Renal cortex interstitium (tissue), 15 donors: ENCODE data around the gene CEACAM16. TPM values are rescaled to one million over a fixed set of nuclear protein-coding genes. Genes with fewer than 3 reads are reported as not detected.
"Not testable (repeated sequence)": the region's sequence is repeated elsewhere in the genome, so short reads cannot be mapped to it uniquely, and the experiment has no call there.

ENCODE experiments used
- DNase-seq, 11 donors: peaks; one replicate each; pipeline ENCODE4 v3.0.0-alpha.2; 2013; ENCODE audit warnings: low read depth in 9 of 11, low spot score in 4 of 11; ENCODE audit errors: extremely low read depth in 1 of 11
- long read RNA-seq, 16 experiments: transcript quantifications; one replicate each; lab custom pipeline, GENCODE V29; 2026
- polyA plus RNA-seq, 3 donors: library from polyadenylated mRNA; unstranded; fragments of 120-200 nt; gene quantifications; one replicate each; pipeline ENCODE4 v1.2.1, GENCODE V29; 2013; ENCODE audit not compliant: insufficient read length in 3 of 3

The CEACAM16 gene, protein sequence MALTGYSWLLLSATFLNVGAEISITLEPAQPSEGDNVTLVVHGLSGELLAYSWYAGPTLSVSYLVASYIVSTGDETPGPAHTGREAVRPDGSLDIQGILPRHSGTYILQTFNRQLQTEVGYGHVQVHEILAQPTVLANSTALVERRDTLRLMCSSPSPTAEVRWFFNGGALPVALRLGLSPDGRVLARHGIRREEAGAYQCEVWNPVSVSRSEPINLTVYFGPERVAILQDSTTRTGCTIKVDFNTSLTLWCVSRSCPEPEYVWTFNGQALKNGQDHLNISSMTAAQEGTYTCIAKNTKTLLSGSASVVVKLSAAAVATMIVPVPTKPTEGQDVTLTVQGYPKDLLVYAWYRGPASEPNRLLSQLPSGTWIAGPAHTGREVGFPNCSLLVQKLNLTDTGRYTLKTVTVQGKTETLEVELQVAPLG
- polyA plus RNA-seq = not detected
- long read RNA-seq, donor 1 = 0 reads
- long read RNA-seq, donor 2 = 0 reads
- long read RNA-seq, donor 3 = 0 reads
- long read RNA-seq, donor 4 = 0 reads
- long read RNA-seq, donor 5 = 0 reads
- long read RNA-seq, donor 6 = 0 reads
- long read RNA-seq, donor 7 = 0 reads
- long read RNA-seq, donor 8 = 0 reads
- long read RNA-seq, donor 9 = 0 reads
- long read RNA-seq, donor 10 = 0 reads
- long read RNA-seq, donor 11 = 0 reads
- long read RNA-seq, donor 12 = 0 reads
- long read RNA-seq, donor 13 = 0 reads
- long read RNA-seq, donor 14 = 0 reads
- long read RNA-seq, donor 15 = 0 reads
- long read RNA-seq, donor 16 = 0 reads

DNA sequence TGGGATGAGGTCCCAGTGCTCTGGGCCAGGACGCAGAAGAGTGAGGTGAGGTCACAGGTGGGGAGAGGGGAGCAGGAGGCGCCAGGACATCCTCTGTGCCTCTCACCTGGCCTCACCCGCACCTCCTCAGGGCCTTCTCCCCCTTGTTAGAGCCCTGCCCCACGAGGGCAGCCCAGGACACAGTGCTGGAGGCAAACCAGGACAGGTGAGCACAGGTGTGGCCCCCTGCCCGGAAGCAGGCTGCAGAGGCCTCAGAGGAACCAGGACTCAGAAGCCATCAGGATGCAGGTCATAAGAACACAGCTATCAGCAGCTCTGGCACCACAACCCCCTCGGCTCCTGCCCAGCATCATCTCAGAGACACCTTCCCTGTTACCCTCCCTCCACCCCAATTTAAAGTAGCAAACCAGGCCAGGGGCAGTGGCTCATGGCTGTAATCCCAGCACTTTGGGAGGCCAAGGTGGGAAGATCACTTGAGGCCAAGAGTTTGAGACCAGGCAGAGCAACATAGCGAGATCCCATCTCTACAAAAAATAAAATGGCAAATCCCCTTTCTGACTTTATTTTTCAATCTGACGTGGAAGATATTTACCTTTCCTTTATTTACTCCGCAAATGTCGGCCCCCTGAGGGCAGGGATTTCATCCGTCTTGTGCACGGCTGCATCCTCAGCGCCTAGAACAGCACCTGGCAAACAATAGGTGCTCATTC lies at the start of gene CEACAM16:
CEACAM16 (plus strand) TSS at position 660 of the 710 bp plus-strand sequence. CDS start 2,306 bp downstream, outside the sequence.
- no peak for DNase-seq

DNA sequence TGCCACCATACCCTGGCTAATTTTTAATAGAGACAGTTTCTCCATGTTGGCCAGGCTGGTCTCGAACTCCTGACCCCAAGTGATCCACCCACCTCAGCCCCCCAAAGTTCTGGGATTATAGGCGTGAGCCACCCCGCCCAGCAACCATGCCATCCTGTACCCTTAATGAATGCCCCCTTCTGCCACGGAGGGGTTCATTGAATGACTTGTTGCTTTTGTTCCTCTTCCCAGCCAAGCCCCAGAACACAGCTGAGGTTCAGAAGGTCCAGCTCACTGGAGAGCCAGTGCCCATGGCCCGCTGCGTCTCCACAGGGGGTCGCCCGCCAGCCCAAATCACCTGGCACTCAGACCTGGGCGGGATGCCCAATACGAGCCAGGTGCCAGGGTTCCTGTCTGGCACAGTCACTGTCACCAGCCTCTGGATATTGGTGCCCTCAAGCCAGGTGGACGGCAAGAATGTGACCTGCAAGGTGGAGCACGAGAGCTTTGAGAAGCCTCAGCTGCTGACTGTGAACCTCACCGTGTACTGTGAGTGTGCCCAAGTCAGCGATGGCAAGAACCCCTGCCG lies 49.3 kb upstream of the CEACAM16 start:
- no peak for DNase-seq

DNA sequence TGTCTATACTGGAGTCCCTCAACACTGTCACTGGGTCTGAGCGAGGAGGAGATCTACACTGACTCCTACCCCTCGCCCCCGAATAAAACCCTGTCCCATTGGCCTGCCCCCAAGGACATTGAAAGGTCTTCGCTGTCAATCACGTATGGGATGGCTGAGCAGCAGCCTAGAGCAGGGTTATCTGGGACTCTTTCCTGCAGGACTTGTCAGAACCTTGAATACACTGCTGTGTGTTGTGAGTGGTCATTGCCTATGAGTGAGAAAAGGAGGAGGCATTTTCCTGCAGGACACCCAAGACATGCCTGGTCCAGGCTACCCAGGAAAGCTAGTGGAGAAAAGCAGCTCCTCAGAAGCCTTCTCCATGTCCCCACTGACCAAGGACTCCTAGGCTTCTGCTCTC lies 45.6 kb upstream of the CEACAM16 start:
- no peak for DNase-seq

DNA sequence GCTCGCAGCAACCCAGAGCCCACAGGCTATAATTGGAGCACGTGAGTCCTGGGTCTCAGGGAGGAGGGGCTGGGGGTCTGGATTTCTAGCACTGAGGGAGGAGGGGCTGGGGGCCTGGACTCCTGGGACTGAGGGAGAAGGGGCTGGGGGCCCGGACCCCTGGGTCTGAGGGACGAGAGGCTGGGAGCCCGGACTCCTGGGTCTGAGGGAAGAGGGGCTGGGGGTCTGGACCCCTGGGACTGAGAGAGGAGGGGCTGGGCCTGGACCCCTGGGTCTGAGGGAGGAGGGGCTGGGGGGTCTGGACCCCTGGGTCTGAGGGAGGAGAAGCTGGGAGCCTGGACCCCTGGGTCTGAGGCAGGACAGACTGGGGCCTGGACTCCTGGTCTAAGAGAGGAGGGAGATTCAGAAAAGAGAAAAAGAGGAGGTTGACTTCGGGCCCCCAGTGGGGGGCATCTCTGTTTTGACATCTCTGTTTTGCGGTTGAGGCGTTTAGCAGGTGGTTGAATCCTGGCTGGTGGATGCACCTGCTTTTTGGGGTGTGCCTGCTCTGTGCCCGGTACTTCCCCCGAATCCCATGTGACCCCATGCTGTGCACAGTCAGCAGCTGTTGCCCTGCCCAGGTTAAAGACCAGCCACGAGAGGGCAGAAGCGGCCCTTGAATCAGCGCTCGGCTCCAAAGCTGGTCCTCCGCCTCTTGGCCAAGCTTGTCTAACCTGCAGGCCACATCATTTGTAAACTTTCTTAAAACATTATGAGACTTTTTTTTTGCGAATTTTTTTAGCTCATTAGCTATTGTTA lies 44.8 kb upstream of the CEACAM16 start:
- DNase-seq = no peak

DNA sequence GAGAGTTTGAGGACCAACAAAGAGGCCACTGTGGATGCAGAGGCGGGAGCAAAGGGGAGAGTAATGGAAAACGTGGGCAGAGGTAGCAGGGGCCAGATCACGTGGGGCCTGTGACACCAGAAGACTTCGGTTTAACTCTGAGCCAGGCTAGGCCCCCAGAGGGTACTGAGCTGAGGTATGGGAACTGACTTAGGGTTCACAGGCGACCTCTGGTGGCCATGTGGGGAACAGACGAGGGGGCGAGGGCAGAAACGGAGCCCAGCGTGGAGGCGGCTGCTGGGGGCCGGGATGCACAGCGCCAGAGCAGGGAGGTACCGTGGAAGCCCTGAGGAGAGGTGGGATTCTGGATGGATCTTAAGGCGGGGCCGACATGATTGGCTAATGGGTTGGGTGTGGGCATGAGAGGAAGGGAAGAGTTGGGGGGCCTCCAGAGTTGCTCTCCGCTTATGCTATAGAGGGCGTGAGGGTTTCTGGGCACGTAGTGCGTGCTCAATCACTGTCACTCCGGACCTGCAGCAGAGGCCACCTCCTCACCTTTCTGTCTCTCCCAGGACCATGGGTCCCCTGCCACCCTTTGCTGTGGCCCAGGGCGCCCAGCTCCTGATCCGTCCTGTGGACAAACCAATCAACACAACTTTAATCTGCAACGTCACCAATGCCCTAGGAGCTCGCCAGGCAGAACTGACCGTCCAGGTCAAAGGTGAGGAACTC lies 41.6 kb upstream of the CEACAM16 start:
- peak in 4 of 11 donors; percentile 27 to 62 (median 46) for DNase-seq

DNA sequence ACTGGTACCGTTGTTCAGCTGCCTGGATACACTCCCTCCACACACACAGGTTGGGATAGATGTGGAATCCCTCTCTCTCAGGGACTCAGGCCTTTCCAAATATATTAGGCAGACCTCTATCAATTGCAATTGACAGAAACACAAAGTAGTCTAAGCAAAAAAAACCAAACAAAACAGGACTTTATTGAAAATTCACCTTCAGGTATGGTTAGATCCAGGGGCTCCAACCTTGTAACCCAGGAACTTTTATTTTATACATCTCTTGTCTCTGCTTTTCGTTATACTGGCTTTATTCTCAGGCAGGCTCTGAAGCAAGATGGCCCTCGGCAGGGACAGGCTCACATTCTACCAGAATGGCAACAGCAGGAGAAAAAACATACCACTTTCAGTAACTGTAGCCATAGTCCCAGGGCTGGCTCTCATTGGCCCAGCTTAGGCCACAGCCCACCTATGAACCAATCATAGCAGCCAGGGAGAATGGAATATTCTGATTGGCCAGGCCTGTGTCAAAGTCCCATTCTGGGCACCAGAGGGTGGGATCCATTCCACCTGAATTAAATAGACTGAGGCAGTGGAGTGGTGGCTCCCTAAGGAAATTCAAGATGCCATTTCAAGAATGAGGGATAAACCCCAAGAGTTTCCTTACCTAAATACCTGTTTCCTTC lies 40.8 kb upstream of the CEACAM16 start:
- no peak for DNase-seq

DNA sequence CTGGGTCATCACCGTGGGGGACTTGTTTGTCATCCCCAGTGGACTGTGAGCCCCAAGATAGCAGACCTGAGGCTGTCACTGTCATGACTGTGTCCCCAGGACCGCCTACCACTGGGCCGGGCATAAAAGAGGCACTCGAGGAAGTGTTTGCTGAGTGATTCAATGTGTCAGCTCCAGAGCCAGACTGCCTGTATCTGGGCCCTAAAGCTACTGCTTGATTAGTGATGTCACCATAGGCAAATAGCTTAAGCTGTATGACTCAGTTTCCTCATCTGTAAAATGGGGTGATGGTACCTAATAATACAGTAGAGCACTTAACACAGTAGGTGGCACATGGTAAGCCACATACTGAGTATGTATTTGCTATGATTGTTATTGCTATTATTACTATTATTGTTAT lies 38.9 kb upstream of the CEACAM16 start:
- no peak for DNase-seq

DNA sequence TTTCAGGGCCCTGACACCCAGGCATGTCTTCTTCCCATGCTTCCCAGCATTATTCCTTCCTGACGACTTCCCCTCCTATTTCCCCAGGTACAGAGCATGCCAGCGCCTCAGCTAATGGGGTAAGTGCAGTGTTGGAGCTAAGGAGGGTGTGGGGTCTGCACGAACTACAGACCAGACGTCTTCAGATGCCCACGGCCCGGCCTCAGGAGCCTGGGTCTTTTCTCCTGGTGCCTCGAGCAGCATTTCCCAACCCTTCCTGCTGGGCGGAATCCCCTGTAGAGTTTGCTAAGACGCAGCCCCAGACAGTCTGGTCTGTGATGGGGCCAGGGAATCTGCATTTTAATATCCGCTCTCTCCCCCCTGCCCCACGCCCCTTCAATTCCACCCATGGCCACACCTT lies 37.7 kb upstream of the CEACAM16 start:
- DNase-seq = no peak

DNA sequence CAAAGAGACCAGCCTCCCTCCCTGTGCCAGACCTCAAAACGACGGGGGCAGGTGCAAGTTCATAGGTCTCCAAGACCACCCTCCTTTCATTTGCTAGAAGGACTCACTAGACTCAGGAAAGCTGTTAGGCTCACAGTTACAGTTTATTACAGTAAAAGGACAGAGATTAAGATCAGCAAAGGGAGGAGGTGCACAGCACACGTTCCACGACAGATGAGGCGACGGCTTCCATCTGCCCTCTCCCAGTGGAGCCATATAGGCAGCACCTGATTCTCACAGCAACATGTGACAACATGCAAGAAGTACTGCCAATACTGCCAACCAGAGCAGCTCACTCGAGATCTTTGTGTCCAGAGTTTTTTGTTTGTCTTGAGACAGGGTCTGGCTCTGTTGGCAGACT lies 37.0 kb upstream of the CEACAM16 start:
- no peak for DNase-seq

DNA sequence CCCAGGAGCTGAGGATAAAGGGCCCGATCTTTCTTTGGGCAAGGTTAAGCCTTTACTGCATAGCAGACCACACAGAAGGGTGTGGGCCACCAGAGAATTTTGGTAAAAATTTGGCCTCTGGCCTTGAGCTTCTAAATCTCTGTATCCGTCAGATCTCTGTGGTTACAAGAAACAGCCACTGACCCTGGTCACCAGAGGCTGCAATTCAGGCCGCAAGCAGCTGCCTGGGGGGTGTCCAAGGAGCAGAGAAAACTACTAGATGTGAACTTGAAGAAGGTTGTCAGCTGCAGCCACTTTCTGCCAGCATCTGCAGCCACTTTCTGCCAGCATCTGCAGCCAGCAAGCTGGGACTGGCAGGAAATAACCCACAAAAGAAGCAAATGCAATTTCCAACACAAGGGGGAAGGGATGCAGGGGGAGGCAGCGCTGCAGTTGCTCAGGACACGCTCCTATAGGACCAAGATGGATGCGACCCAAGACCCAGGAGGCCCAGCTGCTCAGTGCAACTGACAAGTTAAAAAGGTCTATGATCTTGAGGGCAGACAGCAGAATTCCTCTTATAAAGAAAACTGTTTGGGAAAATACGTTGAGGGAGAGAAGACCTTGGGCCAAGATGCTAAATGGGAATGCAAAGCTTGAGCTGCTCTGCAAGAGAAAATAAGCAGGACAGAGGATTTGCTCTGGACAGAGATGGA lies 36.1 kb upstream of the CEACAM16 start:
- DNase-seq = peak in 4 of 11 donors; percentile 41 to 64 (median 42)

DNA sequence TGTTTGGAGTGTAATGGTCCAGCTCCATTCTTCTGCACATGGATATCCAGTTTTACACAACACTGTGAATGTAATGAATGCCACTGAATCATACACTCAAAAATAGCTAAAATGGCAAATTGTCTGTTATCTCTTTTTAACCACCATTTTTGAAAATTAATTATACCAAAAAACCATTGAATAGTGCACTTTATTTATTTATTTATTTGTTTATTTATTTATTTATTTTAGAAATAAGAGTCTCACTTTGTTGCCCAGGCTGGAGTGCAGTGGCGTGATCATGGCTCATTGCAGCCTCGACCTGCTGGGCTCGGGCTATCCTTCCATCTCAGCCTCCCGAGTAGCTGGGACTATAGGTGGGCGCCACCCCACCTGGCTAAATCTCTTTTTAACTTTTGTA lies 35.0 kb upstream of the CEACAM16 start:
- no peak for DNase-seq

DNA sequence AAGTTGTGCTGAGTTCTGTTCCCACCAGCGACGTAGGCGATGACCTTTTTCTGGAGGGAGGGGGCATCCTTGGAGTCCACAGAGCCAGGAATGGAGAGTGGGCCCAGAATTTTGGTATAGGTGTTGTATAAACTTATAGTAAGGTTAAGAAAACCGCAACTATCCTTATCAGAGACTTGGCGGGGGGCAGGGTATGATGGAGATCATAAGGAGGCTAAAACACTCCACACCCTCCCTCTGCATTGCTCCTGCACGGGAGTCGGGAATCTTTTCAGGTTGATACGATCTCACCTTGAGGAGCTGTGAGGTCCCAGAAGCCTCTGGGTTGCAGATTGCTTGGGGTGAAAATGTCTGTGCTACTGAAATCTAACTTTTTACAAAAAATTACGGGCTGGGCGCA lies 34.0 kb upstream of the CEACAM16 start:
- DNase-seq = no peak

DNA sequence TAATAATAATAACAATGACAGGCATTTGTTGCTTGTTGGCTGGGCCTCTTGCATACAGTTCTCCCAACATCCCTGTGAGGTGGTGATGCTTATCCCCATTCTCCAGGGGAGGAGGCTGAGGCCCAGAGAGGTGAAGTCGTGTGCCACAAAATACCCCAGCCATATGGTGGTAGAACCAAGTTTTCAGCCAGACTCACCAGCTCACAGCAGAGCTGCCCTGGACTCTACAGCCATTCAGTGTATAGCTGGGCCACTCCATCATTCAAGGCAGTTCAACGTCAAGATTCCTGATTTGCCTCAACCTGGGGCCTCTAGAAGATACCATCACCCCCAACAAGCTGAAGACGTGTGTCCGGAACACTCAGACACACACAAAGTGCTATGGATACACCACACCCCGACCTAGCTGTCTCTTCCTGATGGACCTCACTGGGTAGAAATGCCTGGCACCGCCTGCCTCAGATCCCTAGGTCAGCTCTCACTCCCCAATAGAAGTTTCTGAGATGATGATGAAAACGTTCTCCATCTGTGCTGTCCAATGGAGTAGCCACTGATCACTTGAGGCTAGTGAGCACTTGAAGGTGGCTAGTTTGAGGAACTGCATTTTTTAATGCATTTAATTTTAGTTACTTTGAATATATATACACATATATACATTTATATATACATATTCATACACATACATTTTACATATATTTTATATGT lies 31.9 kb upstream of the CEACAM16 start:
- DNase-seq = no peak

DNA sequence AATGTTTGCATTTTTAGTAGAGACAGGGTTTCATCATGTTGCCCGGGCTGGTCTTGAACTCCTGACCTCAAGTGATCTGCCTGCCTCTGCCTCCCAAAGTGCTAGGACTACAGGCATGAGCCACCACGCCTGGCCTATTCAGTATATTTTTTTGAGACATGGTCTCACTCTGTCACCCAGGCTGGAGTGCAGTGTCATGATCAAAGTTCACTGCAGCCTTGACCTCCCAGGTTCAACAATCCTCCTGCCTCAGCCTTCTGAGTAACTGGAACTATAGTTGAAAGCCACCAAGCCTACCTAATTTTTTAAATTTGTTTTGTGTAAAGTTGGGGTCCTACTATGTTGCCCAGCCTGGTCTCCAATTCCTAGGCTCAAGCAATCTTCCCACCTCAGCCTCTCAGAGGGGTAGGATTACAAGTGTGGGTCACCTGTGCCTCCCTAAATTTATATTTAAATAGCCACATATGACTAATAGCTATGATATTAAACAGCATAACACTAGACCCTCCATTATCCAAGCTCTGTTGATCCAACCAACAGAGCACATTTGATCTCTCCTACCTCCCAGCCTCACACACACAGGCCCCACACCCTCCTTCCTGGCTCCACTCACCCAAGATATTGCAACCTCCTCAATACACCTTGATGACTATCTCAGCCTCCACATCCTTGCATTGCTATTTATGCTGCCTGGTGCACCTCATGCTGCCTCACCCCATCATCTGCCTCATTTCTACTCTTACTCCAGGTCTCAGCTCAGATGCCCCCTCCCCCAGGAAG lies 29.8 kb upstream of the CEACAM16 start:
- no peak for DNase-seq

DNA sequence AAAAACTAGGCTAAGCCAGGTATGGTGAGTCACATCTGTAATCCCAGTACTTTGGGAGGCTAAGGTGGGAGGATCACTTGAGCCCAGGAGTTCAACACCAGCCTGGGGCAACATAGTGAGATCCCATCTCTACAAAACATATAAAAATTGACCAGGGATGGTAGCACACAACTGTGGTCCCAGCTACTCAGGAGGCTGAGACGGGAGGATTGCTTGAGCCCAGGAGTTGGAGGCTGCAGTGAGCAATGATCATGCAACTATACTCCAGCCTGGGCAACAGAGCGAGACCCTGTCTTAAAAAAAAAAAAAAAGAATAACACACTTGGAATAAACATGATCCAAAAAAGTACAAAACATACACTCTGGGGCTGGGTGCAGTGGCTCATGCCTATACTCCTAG lies 28.9 kb upstream of the CEACAM16 start:
- not testable (repeated sequence) for DNase-seq

DNA sequence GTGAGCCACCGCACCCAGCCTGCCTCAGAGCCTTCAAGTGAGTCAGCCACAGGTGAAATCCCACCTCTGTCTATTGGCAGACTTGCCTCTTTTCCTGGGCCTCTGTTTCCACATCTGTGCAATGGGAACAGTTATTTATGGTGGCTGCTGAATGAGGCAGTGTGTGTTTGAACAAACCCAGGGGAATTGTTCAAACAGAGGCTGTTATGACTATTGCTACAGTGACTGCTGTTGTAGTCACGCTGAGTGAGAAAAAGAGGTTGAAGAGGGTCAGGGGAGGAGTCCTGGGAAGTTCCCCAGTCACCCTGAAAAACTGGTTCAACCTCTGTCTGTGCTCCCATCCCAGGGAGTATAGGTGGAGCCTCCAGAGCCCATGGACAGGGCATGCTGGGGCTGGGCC lies 27.6 kb upstream of the CEACAM16 start, which contains the start of gene CEACAM19:
CEACAM19 (plus strand) TSS at position 83 of the 400 bp plus-strand sequence. CDS start 450 bp downstream, outside the sequence.
- DNase-seq = no peak
